ENCODE measurements around the gene C2CD2L.
"Not testable (repeated sequence)": the region's sequence is repeated elsewhere in the genome, so short reads cannot be mapped to it uniquely, and the experiment has no call there.

Gene C2CD2L

DNA sequence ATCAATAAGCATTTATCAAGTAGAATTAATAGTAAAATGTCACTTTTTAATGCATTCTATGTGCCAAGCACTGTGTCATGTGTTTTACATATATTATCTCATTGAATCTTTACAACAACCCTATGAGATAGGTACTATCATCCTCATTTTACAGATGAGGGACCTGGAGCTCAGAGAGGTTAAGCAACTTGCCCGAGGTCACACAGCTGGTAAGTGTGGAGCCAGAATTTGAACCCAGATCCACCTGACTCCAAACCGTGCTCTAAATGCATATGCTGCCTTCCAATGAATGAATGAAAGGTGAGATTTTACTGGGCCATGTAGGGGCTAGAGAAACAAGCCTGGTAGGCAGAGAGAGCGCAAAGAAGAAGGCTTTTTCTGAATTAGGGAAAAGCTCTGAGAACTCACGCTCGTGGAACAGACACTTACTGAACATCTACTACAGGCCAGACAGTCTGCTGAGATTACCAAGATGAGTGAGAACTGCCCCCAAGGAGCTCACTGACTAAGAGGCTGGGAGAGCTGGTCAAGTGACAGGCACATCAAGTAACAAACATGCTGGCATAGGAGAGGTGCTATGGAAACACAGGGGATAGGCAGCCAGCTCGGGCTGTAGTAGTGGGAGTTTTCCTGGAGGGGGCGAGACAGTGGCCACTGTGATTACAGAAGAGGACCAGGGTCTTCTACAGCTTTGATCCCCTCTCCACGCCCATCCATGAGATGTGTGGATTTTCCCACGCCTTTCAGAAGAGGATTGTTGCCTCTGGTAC, 46.1 kb downstream of the C2CD2L start:
- DNase-seq (ENCODE audit: low spot score): no peak

DNA sequence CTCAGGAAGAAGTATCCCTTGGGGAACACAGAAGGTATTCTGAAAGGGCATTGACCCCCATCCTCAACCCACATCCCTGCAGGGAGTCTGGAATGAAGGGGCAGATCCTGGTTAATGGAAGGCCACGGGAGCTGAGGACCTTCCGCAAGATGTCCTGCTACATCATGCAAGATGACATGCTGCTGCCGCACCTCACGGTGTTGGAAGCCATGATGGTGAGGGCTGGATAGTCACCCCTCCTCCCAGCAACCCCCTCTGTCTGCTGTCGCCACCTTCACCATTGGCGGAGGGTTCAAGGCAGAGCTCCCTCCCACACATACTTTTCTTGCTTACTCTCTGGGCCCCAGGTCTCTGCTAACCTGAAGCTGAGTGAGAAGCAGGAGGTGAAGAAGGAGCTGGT, 47.0 kb downstream of the C2CD2L start:
- DNase-seq (ENCODE audit: low spot score): no peak

DNA sequence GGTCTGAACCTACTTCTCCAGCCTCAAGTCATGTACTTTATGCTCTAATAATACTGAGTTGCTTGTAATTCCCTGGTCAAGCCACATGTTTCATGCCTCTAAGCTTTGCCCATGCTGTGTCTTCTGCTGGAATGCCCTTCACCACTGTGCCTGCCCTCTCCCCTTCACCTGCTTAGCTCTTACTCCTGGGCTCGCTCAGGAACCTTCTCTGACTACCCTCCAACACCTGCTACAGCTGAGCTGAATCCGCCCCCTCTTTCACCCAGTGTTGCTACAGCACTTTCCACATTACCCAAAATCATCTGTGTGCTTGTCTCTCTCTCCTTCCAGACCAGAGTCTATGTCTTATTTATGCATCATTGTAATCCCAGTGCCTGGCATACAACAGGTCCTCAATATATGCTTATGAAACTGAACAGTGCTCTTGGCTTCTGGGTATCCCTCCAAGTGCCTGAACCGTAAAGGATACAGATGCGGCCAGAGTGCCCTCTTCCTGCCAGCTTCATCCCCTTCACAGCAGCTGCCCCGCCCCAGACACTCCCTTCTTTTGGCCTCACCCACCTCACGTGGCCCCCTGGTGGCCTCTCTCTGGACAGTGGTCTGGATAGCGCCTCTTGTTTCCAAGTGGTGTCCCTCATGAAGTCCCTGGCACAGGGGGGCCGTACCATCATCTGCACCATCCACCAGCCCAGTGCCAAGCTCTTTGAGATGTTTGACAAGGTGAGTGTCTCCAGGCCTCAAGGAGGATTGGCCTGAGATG, 48.8 kb downstream of the C2CD2L start:
- DNase-seq (ENCODE audit: low spot score): no peak

DNA sequence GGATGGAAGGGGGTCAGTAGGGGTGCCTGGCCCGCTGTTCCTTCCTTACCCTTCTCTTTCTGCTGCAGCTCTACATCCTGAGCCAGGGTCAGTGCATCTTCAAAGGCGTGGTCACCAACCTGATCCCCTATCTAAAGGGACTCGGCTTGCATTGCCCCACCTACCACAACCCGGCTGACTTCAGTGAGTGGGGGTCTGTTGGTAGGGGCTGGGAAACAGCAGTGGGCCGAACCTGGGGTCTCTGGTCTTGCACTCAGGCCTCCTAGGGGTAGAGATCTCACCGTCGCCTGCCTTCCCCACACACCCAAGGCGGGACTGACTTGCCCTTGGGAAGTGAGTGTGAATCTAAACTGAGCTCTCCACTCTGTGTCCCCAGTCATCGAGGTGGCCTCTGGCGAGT, 49.4 kb downstream of the C2CD2L start:
- no peak for DNase-seq (ENCODE audit: low spot score)

DNA sequence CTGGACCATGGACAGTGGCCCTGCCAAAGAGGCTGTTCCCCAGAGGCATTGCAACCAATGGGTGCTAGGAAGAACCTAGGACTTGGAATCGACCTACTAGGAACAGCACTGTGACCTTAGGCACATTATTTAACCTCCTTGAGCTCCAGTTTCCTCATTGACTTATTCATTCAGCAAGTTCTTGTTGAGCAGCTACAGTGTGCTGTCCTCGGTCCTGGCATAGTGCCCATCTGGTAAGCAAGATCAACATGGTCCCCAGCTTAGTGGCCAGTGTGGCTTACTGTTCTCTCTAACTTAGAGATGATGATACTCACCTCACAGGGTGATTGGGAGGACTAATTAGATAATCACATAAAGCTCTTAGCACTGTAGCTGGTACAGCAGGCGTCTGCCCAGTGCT, 49.9 kb downstream of the C2CD2L start:
- no peak for DNase-seq (ENCODE audit: low spot score)

DNA sequence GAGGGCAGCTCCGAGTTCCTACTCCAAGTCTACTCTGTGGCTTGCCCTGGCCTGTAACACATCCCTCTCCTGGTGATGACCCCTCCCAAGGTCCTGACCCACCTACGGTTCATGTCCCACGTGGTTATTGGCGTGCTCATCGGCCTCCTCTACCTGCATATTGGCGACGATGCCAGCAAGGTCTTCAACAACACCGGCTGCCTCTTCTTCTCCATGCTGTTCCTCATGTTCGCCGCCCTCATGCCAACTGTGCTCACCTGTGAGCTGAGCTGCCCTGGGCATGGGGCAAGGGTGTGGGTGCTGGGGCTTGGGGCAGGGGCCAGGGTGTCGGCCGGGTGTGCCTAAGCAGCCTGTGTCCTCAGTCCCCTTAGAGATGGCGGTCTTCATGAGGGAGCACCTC, 51.3 kb downstream of the C2CD2L start:
- DNase-seq (ENCODE audit: low spot score): no peak

DNA sequence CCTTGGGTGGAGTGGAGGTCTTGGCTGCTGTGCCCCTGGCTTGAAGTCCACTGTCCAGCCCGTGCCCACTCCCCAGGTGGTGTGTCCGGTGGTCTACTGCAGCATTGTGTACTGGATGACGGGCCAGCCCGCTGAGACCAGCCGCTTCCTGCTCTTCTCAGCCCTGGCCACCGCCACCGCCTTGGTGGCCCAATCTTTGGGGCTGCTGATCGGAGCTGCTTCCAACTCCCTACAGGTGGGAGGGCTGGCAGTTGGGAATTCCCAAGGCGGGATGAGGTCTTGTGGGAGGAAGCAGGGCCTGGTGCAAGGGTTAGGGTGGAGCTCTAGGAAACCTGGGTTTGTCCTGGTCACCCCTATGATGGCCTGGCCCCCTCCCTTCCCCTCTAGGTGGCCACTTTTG, 53.0 kb downstream of the C2CD2L start:
- no peak for DNase-seq (ENCODE audit: low spot score)

DNA sequence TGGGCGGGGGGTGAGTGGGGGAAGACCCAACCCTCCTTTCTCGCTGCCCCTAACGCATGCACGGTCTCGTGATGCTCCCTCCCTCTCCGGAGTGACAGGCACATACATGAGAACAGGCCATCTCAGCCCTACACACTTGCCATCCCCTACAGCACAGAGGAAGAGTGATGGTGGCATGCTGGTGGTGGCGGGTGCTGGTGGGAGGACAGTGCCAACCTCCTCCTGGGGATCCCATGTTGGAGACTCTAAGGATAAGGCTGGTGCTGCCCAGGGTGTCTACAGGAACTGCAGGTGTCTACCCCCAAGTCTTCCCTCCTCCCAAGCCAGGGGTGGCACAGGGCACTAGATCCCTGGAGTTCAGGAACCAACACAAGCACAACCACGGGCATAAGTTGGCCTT, 54.7 kb downstream of the C2CD2L start:
- no peak for DNase-seq (ENCODE audit: low spot score)

DNA sequence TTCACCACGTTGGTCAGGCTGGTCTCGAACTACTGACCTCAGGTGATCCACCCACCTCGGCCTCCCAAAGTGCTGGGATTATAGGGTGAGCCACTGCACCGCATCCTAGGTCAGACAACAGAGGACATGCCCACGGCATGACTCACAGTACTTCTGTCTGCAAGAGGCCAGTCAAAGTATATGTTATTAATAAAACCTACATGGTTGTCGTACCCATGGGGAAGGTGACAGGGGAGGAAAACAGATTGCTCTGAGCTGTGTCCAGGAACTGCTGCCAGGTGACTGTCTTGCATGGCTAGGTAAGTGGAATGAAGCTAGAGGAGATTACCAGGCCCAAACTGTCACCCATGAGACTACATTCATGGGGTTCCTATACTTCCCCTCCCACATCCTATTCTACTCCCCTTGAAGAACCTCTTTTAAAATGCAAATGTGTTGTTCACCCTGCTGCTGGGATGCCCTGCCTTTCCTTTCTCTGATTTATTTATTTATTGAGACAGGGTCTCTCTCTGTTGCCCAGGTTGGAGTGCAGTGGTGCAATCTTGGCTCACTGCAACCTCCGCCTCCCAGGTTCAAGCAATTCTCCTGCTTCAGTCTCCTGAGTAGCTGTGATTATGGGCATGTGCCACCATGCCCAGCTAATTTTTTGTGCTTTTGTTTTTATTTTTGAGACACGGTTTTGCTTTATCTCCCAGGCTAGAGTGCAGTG, 59.4 kb downstream of the C2CD2L start:
- no peak for DNase-seq (ENCODE audit: low spot score)

DNA sequence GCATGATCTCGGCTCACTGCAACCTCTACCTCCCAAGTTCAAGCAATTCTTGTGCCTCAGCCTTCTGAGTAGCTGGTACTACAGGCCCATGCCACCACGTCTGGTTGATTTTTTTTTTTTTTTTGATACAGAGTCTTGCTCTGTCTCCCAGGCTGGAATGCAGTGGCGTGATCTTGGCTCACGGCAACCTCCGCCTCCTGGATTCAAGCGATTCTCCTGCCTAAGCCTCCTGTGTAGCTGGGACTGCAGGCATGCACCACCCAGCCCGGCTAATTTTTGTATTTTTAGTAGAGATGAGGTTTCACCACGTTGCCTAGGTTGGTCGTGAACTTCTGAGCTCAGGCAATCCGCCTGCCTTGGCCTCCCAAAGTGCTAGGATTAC, 59.9 kb downstream of the C2CD2L start:
- DNase-seq (ENCODE audit: low spot score): not testable (repeated sequence)

DNA sequence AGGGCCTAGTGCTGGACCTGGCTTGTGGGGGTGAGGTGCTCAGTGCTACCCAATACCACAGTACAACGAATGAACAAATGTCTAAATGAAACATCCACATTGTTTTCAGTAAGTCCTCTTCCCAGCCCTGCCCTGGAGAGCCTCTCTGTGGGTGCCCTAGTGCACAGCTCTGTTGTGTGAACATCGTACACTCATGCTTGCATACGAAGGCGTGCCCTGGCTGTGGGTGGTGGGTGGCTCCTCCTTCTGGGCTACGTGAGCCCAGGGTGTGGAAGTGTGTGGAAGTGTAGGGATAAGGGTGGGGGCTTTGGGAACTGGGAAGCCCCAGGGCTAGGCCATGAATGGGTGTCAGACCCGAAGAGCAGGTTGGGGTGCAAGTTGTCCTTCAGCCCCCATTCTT, 60.8 kb downstream of the C2CD2L start:
- no peak for DNase-seq (ENCODE audit: low spot score)

All from COLO829 (cell line).